Left lung (tissue), 10 donors: ENCODE data around the gene ARHGAP1. TPM values are rescaled to one million over a fixed set of nuclear protein-coding genes. Genes with fewer than 3 reads are reported as not detected.

Experiments used
- ATAC-seq: fragments of 200-7000 bp; cut with Tn5 transposase; one replicate; pipeline ENCODE4 v1.9.1; 2020; ENCODE audit warnings: moderate library complexity
- DNase-seq, 4 donors: peaks; one replicate each; pipeline ENCODE4 v3.0.0-alpha.2; 2013 to 2020
- H3K27ac ChIP-seq, 2 donors: fragments of 200-600 bp; sonication (generic) in 1 of 2; one replicate each; pipeline versions ENCODE4 v1.5.0 to v1.8.0; 2020 to 2021
- H3K27me3 ChIP-seq, 2 donors: fragments of 200-600 bp; sonication (generic) in 1 of 2; one replicate each; pipeline versions ENCODE4 v1.5.0 to v1.8.0; 2020 to 2021
- H3K36me3 ChIP-seq, 2 donors: fragments of 200-600 bp; sonication (generic) in 1 of 2; one replicate each; pipeline versions ENCODE4 v1.5.0 to v1.8.0; 2020 to 2021
- H3K4me1 ChIP-seq, 2 donors: fragments of 200-600 bp; one replicate each; pipeline ENCODE4 v1.8.0; 2021
- H3K4me3 ChIP-seq, 2 donors: fragments of 200-600 bp; sonication (generic) in 1 of 2; one replicate each; pipeline versions ENCODE4 v1.5.0 to v1.8.0; 2020 to 2021; ENCODE audit warnings: mild to moderate bottlenecking in 1 of 2
- H3K9me3 ChIP-seq, 2 donors: fragments of 200-600 bp; sonication (generic) in 1 of 2; one replicate each; pipeline versions ENCODE4 v1.5.0 to v1.8.0; 2020 to 2021
- CTCF ChIP-seq, 2 donors: fragments of 200-600 bp; sonication (generic) in 1 of 2; IDR thresholded peaks; one replicate each; pipeline versions ENCODE4 v1.5.0 to v1.8.0; 2021; ENCODE audit warnings: antibody characterized with exemption in 2 of 2
- intact Hi-C, 2 donors: fragments of 100-400 bp; cut with DNase I; formaldehyde crosslinking; loops; one replicate each; pipeline versions ENCODE4 v1.11.2 to v1.14.2; 2022
- polyA plus RNA-seq, 6 donors: library from polyadenylated mRNA; unstranded; fragments of 120-200 nt; gene quantifications; one replicate each; pipeline ENCODE4 v1.2.1, GENCODE V29; 2013; ENCODE audit not compliant: insufficient read length in 6 of 6
- total RNA-seq, 2 donors: library from RNA; stranded (reverse); fragmentation: NEBNext Ultra II Directional; extraction: Animal tissue kit (Norgen Biotek cat#: 25700); gene quantifications; one replicate each; pipeline ENCODE4 v1.2.1, GENCODE V29; 2021
- donor health status: DM: no; HTN: yes; CAD: no.
- donor health status: DM: no; HTN: no; CAD: no.

ARHGAP1 gene
- total and polyA plus RNA-seq, 8 donors, result 59.9 to 90.3 (median 67.0) TPM

GRCh38 chr11:46679241-46680163, 20.9 kb downstream of the ARHGAP1 start:
- ATAC-seq (no peak), DNase-seq (peak in 2 of 4 donors; percentile 25 to 75)
- no peak overlapping the region for H3K27ac ChIP-seq
- intact Hi-C loops, result no loop called here
- H3K36me3 ChIP-seq, result peaks cover 3 to 72% of the 10 kb centered on the region in 2 donors
- H3K9me3 ChIP-seq, result no peaks in the 10 kb centered on the region
- H3K4me1 ChIP-seq, result peaks cover 23 to 31% of the 10 kb centered on the region in 2 donors
- H3K27me3 ChIP-seq, result no peaks in the 10 kb centered on the region
- no peak overlapping the region for H3K4me3 ChIP-seq
- TF ChIP-seq CTCF (IDR thresholded peaks at IDR 0.05), result no peak

- peaks cover 3 to 69% of the 10 kb centered on the region in 2 donors for H3K36me3 ChIP-seq
- H3K9me3 ChIP-seq, result no peaks in the 10 kb centered on the region
- DNase-seq, result no peak
- no peak overlapping the region for H3K27ac ChIP-seq
- no peak for ATAC-seq
- peaks cover 23 to 38% of the 10 kb centered on the region in 2 donors for H3K4me1 ChIP-seq
- no peak overlapping the region for H3K4me3 ChIP-seq
- intact Hi-C loops, result no loop called here
- TF ChIP-seq CTCF (IDR thresholded peaks at IDR 0.05), result no peak
- no peaks in the 10 kb centered on the region for H3K27me3 ChIP-seq
Observed at GRCh38 chr11:46678741-46679130, 21.7 kb downstream of the ARHGAP1 start.

- TF ChIP-seq CTCF (IDR thresholded peaks at IDR 0.05), result no peak
- peaks cover 3 to 69% of the 10 kb centered on the region in 2 donors for H3K36me3 ChIP-seq
- H3K9me3 ChIP-seq, result no peaks in the 10 kb centered on the region
- no peak for ATAC-seq
- H3K27me3 ChIP-seq, result no peaks in the 10 kb centered on the region
- H3K4me1 ChIP-seq, result peaks cover 23 to 44% of the 10 kb centered on the region in 2 donors
- H3K27ac ChIP-seq, result peak overlapping the region in 1 of 2 donors; percentile 87
- H3K4me3 ChIP-seq, result no peak overlapping the region
- no peak for DNase-seq
- intact Hi-C loops, result no loop called here
Observed at GRCh38 chr11:46677991-46678740, 22.3 kb downstream of the ARHGAP1 start.

- peaks cover 3 to 75% of the 10 kb centered on the region in 2 donors for H3K36me3 ChIP-seq
- intact Hi-C loops, result no loop called here
- no peak for DNase-seq
- no peak overlapping the region for H3K4me3 ChIP-seq
- H3K27me3 ChIP-seq, result no peaks in the 10 kb centered on the region
- H3K4me1 ChIP-seq, result peaks cover 23 to 54% of the 10 kb centered on the region in 2 donors
- H3K27ac ChIP-seq, result peak overlapping the region in 1 of 2 donors; percentile 87
- H3K9me3 ChIP-seq, result no peaks in the 10 kb centered on the region
- ATAC-seq, result no peak
- no peak for TF ChIP-seq CTCF (IDR thresholded peaks at IDR 0.05)
Observed at GRCh38 chr11:46677169-46677568, 23.2 kb downstream of the ARHGAP1 start.
